Loucy (cell line): Measurements from ENCODE around the gene IGFN1.

ENCODE experiments used
- CTCF ChIP-seq: fragments of 200-600 bp; sonication (generic); conservative IDR thresholded peaks from 2 replicates; pipeline ENCODE4 v1.5.1; 2014; ENCODE audit warnings: mild to moderate bottlenecking, antibody characterized with exemption, low read length
- EZH2phosphoT487 ChIP-seq: fragments of 200-600 bp; IDR thresholded peaks from 2 replicates; pipeline ENCODE4 v1.6.1; 2018; ENCODE audit warnings: antibody characterized with exemption, mild to moderate bottlenecking, moderate library complexity, borderline replicate concordance

- TF ChIP-seq CTCF (no peak), EZH2phosphoT487 (no peak)
Measured at GRCh38 chr1:201223852-201224665, 33.4 kb downstream of the IGFN1 start.
